Ishikawa (cell line): Measurements from ENCODE around the gene HRH1.

ENCODE experiments used
- CEBPB ChIP-seq: IDR thresholded peaks from 2 replicates; pipeline ENCODE4 v1.6.1; 2012
- CREB1 ChIP-seq: IDR thresholded peaks from 2 replicates; pipeline ENCODE4 v1.6.1; 2012; ENCODE audit warnings: low read depth
- EGR1 ChIP-seq: IDR thresholded peaks from 2 replicates; pipeline ENCODE4 v1.6.1; 2012
- EP300 ChIP-seq: IDR thresholded peaks from 2 replicates; pipeline ENCODE4 v1.6.1; 2012; ENCODE audit warnings: borderline replicate concordance
- FOXM1 ChIP-seq: IDR thresholded peaks from 2 replicates; pipeline ENCODE4 v1.6.1; 2012; ENCODE audit warnings: low read depth, borderline replicate concordance
- NFIC ChIP-seq: IDR thresholded peaks from 2 replicates; pipeline ENCODE4 v1.6.1; 2012
- RAD21 ChIP-seq: IDR thresholded peaks from 2 replicates; pipeline ENCODE4 v1.6.1; 2012; ENCODE audit warnings: low read depth
- TAF1 ChIP-seq: IDR thresholded peaks from 2 replicates; pipeline ENCODE4 v1.6.1; 2012; ENCODE audit warnings: low read depth, mild to moderate bottlenecking
- TCF12 ChIP-seq: IDR thresholded peaks from 2 replicates; pipeline ENCODE4 v1.6.1; 2012; ENCODE audit warnings: low read depth
- TEAD4 ChIP-seq: IDR thresholded peaks from 2 replicates; pipeline ENCODE4 v1.6.1; 2012
- YY1 ChIP-seq: IDR thresholded peaks from 2 replicates; pipeline ENCODE4 v1.6.1; 2012; ENCODE audit warnings: low read depth
- ZBTB7A ChIP-seq: IDR thresholded peaks from 2 replicates; pipeline ENCODE4 v1.6.1; 2012; ENCODE audit warnings: low read depth
- TF ChIP-seq, protein P1 (sequence below): IDR thresholded peaks from 2 replicates; pipeline ENCODE4 v1.6.1; 2012
- TF ChIP-seq, protein P2 (sequence below): IDR thresholded peaks from 2 replicates; pipeline ENCODE4 v1.6.1; 2012; ENCODE audit warnings: low read depth, mild to moderate bottlenecking
- TF ChIP-seq, protein P3 (sequence below): IDR thresholded peaks from 2 replicates; pipeline ENCODE4 v1.6.1; 2012

The HRH1 gene

DNA sequence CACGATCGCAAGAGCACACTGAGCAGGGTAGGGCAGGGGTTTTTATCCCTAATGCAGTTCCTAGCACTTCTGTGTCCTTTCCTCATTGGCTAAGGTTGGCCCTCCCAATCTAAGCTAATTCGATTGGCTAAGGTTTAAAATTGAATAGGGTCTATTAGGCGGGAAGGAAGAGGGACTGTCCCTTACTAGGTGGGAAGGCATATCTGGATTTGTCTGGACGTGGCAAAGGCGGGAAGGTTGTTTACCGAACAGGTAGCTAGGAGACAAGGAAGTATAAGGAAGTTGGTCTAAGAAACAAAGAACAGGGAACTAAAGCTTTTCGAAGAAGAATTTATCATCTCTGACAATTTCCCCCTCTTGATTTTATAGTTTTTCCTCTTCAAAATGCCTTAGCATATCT is 93.1 kb downstream of the HRH1 start:
- TF ChIP-seq, protein P1, sequence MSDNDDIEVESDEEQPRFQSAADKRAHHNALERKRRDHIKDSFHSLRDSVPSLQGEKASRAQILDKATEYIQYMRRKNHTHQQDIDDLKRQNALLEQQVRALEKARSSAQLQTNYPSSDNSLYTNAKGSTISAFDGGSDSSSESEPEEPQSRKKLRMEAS: no peak
- TF ChIP-seq NFIC (no peak), ZBTB7A (no peak)

DNA sequence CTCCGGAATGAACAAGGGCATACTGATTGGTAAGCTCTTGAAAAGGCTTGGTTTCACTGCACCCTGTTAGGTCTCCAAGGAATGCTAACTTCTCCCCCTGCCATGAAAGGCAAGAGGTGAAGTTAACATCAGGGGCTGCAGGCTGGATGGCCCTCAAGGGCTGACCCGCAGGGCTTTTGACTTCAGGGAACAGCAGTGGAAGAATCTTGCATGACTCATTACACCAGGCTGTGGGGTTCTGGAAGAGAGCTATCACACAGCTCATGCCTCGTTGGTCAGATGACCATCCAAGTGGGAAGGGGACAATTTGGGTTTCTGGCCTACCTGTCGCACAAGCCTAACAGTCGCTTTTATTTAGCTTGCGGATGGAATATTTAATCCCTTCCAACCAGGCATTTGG is 94.3 kb downstream of the HRH1 start:
- TF ChIP-seq EP300 (no peak), FOXM1 (no peak), TCF12 (no peak), NFIC (no peak), TAF1 (no peak), CEBPB (no peak), ZBTB7A (no peak), TEAD4 (no peak)
- TF ChIP-seq, protein P1: no peak
- TF ChIP-seq, protein P2, sequence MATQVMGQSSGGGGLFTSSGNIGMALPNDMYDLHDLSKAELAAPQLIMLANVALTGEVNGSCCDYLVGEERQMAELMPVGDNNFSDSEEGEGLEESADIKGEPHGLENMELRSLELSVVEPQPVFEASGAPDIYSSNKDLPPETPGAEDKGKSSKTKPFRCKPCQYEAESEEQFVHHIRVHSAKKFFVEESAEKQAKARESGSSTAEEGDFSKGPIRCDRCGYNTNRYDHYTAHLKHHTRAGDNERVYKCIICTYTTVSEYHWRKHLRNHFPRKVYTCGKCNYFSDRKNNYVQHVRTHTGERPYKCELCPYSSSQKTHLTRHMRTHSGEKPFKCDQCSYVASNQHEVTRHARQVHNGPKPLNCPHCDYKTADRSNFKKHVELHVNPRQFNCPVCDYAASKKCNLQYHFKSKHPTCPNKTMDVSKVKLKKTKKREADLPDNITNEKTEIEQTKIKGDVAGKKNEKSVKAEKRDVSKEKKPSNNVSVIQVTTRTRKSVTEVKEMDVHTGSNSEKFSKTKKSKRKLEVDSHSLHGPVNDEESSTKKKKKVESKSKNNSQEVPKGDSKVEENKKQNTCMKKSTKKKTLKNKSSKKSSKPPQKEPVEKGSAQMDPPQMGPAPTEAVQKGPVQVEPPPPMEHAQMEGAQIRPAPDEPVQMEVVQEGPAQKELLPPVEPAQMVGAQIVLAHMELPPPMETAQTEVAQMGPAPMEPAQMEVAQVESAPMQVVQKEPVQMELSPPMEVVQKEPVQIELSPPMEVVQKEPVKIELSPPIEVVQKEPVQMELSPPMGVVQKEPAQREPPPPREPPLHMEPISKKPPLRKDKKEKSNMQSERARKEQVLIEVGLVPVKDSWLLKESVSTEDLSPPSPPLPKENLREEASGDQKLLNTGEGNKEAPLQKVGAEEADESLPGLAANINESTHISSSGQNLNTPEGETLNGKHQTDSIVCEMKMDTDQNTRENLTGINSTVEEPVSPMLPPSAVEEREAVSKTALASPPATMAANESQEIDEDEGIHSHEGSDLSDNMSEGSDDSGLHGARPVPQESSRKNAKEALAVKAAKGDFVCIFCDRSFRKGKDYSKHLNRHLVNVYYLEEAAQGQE: no peak

DNA sequence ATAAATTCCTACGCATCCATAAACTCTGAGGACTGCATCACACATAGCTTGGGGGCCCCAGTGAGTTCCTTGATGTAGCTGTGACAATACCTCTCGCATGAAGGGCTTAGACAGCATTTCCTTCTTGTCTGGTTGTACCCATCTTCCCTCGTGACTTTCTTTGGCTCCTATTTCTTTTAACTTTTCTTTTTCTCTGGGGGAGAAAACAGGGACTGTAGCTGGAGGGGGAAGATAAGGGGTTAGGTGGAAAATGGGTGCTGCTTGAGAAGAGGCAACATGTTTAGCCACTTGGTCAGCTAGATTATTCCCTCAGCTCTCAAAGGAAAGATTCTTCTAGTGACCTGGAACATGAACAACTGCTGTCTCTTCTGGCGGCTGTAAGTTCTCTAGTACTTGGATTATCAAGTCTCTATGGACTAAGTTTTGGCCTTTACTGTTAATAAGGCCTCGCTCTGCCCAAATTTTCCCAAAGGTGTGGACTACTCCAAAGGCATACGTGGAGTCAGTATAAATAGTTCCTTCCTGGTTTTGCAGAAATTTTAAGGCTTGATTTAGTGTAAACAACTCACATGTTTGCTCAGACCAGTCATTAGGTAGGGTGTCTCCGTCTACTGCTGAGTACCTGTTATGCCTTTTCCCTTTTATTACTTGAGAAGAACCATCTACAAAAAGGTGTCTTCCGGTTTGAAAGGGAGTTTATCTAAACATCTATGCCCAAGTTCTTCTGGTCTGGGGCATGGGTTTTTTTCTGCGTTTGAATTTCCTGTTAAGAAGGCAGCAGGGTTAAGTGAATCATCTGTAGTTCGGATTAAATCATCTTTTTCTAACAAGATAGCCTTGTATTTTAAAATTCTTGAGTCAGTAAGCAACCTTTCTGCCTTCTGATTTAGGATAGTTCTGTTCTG is 96.9 kb downstream of the HRH1 start:
- TF ChIP-seq, protein P3, sequence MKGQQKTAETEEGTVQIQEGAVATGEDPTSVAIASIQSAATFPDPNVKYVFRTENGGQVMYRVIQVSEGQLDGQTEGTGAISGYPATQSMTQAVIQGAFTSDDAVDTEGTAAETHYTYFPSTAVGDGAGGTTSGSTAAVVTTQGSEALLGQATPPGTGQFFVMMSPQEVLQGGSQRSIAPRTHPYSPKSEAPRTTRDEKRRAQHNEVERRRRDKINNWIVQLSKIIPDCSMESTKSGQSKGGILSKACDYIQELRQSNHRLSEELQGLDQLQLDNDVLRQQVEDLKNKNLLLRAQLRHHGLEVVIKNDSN: no peak
- TF ChIP-seq TCF12: no peak
- TF ChIP-seq CEBPB: no peak
- no peak for TF ChIP-seq EP300
- no peak for TF ChIP-seq CREB1
- no peak for TF ChIP-seq EGR1
- no peak for TF ChIP-seq ZBTB7A

DNA sequence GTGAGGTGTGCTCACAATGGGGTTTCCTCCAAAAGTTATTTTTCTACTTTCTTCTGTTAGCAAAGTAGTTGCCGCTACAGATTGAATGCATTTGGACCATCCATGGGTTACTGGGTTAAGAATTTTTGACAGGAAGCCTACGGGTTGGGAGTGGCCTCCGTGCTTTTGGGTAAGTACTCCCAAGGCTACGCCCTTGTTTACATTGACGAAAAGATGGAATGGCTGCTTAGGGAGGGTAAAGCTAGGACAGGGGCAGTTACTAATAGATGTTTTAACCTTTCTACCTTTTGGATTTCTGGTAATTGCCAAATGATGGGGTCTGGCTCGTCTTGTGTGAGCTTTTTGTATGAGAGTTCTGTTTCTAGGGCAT is 97.5 kb downstream of the HRH1 start:
- TF ChIP-seq FOXM1: no peak
- TF ChIP-seq EGR1: no peak
- TF ChIP-seq ZBTB7A: no peak

DNA sequence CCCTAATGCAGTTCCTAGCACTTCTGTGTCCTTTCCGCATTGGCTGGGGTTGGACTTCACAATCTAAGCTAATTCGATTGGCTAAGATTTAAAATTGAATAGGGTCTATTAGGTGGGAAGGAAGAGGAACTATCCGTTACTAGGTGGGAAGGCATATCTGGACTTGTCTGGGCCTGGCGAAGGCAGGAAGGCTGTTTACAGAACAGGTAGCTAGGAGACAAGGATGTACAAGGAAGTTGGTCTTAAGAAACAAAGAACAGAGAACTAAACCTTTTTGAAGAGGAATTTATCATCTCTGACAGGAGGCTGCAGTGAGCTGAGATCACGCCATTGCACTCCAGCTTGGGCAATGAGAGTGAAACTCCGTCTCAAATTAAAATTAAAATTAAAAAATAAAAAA is 100.6 kb downstream of the HRH1 start:
- no peak for TF ChIP-seq RAD21
- no peak for TF ChIP-seq FOXM1
- no peak for TF ChIP-seq CREB1
- TF ChIP-seq YY1: no peak
- no peak for TF ChIP-seq NFIC
- TF ChIP-seq, protein P1: no peak

DNA sequence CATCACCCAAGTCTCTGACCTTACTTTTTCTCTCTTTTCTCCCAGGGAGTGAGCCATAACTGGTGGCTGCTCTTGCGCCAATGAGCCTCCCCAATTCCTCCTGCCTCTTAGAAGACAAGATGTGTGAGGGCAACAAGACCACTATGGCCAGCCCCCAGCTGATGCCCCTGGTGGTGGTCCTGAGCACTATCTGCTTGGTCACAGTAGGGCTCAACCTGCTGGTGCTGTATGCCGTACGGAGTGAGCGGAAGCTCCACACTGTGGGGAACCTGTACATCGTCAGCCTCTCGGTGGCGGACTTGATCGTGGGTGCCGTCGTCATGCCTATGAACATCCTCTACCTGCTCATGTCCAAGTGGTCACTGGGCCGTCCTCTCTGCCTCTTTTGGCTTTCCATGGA is 104.7 kb downstream of the HRH1 start:
- TF ChIP-seq RAD21 (no peak), TAF1 (no peak)
- TF ChIP-seq, protein P2: no peak

DNA sequence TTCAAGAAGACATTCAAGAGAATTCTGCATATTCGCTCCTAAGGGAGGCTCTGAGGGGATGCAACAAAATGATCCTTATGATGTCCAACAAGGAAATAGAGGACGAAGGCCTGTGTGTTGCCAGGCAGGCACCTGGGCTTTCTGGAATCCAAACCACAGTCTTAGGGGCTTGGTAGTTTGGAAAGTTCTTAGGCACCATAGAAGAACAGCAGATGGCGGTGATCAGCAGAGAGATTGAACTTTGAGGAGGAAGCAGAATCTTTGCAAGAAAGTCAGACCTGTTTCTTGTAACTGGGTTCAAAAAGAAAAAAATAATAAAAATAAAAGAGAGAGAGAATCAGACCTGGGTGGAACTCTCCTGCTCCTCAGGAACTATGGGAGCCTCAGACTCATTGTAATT is 106.2 kb downstream of the HRH1 start:
- TF ChIP-seq TEAD4 (no peak), EGR1 (no peak), ZBTB7A (no peak), FOXM1 (no peak), YY1 (no peak), EP300 (no peak), CREB1 (no peak), NFIC (no peak)
- TF ChIP-seq, protein P1: no peak
- TF ChIP-seq, protein P2: no peak
